ENCODE measurements around the gene ZMYND10.

Gene ZMYND10

DNA sequence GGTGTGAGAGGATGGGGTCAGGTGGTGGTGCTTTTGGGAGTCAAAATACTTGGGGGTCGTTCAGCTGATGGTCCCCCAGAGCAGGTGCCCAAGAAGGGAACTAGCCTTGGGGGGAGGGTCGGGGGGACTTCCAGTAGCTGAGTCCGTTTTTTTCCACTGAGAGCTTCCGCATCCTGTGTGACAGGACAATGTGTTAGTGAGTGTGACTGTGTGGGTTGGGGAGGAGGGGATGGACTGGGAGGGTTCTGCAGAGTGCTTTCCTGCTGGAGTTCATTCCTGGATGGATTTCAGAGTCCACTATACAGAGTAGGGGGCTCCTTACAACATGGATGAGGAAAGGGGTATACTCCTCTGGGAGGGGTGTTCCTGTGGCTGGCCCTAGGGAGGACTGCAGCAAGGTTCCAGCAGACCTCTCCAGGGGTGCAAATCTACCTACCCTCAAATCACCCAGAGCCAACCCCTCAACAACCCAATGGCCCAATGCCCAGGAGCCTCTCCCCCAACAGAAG is 22.4 kb downstream of the ZMYND10 start:
- ATAC-seq = no peak
- TF ChIP-seq ZNF70 (CRISPR knock-in tag; IDR thresholded peaks at IDR 0.05) = no peak

DNA sequence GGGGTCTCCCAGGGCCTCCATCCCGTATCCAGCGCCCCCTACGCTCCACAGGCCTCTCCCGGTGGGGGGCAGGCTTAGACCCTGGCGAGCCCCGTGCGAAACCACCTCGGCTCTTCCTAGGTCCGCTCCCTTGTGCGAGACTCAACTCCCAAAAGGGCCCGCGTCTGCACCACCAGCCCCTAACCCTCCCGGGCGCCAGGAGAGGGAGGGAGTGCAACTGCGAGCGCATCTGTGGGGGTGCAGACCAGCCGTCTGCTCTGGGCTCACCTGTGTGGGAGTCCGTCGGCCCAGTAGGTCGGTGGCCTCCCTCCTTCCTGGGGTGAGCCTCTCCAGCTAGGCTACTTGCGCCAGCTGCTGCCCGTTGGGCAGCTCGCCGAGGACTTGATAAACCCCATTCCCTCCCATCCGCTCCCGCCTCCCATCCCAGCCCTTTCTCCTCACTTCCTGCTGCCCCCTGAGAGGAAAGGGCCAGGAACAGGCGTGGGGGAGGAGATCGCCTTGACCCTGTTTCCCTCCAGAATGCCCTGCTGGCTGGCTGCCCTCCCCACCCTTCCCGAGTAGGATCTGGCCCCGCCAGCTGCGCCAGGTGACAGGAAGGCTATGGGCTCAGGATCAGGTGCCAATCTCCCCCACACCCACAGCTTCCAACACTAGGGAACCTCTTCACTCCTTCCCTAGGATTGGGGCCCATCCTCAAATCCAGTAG is 23.0 kb downstream of the ZMYND10 start, which contains the start of gene HYAL2:
Gene HYAL2, minus strand, starts transcription at position 360 of the 706 bp plus-strand sequence. CDS start 2,256 bp downstream, outside the sequence.
- TF ChIP-seq ARNTL (CRISPR knock-in tag; IDR thresholded peaks at IDR 0.05; ENCODE audit: borderline replicate concordance, low read depth) (no peak), TOX (CRISPR knock-in tag; IDR thresholded peaks at IDR 0.05; ENCODE audit: borderline replicate concordance) (no peak), ZFP30 (CRISPR knock-in tag; IDR thresholded peaks at IDR 0.05) (no peak), CSDC2 (CRISPR knock-in tag; IDR thresholded peaks at IDR 0.05) (no peak), PPARA (CRISPR knock-in tag; IDR thresholded peaks at IDR 0.05; ENCODE audit: borderline replicate concordance) (no peak)
- ATAC-seq = no peak

DNA sequence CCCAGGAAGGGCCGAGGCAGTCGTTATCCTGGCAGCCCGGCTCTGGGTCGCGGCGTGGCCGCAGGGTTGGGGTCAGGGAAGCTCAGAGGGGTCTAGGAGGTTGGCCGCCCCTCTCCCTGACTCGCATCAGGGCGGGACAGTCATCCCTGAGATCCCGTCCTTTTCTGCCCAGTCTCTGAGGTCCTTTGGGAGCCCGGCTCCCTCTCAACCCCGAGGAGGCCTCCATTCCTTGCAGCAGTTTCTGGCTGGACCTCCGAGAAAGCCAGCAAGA is 23.5 kb downstream of the ZMYND10 start:
- ATAC-seq = no peak

DNA sequence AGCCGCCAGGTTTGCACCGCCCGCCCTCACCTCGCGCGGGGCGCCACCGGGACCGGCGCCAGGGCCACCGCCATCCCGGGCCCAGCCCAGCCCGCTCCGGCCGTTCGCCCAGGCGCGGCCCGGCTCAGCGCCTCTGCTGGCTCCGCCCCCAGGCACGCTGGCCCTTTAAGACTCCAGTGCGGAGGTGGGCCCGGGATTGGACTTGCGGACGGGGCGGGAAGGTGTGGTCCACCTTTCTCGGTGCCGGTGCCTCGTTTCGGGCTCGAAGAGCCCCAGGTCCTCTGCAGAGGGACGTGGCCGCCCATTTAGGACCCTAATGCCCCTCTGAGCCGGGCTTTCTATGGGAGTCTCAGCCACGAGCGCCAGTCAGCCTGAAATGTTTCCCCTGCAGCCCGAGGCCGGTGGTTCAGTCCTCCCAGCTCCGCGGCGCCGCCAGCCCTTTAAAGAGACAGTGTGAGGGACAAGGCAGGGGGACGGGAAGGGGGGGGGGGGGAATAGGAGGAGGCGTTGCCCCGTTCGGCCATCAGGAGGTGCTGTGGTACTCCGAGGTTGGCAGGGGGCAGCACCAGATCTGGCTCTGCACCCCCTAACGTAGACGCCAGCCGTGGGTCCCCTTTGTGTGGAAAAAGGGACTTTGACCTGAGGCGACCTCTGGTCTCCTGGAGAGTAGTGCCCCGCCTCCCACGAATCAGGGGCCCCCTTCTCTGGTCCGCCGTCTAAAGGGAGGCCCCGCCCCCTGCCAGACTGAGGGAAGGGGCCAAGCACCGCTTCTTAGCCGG is 24.0 kb downstream of the ZMYND10 start:
- TF ChIP-seq, protein P1, sequence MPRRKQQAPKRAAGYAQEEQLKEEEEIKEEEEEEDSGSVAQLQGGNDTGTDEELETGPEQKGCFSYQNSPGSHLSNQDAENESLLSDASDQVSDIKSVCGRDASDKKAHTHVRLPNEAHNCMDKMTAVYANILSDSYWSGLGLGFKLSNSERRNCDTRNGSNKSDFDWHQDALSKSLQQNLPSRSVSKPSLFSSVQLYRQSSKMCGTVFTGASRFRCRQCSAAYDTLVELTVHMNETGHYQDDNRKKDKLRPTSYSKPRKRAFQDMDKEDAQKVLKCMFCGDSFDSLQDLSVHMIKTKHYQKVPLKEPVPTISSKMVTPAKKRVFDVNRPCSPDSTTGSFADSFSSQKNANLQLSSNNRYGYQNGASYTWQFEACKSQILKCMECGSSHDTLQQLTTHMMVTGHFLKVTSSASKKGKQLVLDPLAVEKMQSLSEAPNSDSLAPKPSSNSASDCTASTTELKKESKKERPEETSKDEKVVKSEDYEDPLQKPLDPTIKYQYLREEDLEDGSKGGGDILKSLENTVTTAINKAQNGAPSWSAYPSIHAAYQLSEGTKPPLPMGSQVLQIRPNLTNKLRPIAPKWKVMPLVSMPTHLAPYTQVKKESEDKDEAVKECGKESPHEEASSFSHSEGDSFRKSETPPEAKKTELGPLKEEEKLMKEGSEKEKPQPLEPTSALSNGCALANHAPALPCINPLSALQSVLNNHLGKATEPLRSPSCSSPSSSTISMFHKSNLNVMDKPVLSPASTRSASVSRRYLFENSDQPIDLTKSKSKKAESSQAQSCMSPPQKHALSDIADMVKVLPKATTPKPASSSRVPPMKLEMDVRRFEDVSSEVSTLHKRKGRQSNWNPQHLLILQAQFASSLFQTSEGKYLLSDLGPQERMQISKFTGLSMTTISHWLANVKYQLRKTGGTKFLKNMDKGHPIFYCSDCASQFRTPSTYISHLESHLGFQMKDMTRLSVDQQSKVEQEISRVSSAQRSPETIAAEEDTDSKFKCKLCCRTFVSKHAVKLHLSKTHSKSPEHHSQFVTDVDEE (CRISPR knock-in tag; IDR thresholded peaks at IDR 0.05) = 0 out of 2 replicates have a peak, but pooled peaks have one; percentile 39
- no peak for TF ChIP-seq ZNF70 (CRISPR knock-in tag; IDR thresholded peaks at IDR 0.05)
- TF ChIP-seq ZC3H10 (CRISPR knock-in tag; IDR thresholded peaks at IDR 0.05) = no peak
- TF ChIP-seq, protein P2, sequence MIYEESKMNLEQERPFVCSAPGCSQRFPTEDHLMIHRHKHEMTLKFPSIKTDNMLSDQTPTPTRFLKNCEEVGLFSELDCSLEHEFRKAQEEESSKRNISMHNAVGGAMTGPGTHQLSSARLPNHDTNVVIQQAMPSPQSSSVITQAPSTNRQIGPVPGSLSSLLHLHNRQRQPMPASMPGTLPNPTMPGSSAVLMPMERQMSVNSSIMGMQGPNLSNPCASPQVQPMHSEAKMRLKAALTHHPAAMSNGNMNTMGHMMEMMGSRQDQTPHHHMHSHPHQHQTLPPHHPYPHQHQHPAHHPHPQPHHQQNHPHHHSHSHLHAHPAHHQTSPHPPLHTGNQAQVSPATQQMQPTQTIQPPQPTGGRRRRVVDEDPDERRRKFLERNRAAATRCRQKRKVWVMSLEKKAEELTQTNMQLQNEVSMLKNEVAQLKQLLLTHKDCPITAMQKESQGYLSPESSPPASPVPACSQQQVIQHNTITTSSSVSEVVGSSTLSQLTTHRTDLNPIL (CRISPR knock-in tag; IDR thresholded peaks at IDR 0.05; ENCODE audit: low read depth) = no peak
- peak; percentile 86 for ATAC-seq

More for the DNA sequence above, 23.5 kb downstream of the ZMYND10 start:
- no peak for TF ChIP-seq BACH2 (CRISPR knock-in tag; IDR thresholded peaks at IDR 0.05; ENCODE audit: borderline replicate concordance)
- no peak for TF ChIP-seq ZC3H10 (CRISPR knock-in tag; IDR thresholded peaks at IDR 0.05)
- no peak for TF ChIP-seq ZNF8 (CRISPR knock-in tag; IDR thresholded peaks at IDR 0.05)
- TF ChIP-seq ZNF70 (CRISPR knock-in tag; IDR thresholded peaks at IDR 0.05) = no peak
- TF ChIP-seq, protein P3, sequence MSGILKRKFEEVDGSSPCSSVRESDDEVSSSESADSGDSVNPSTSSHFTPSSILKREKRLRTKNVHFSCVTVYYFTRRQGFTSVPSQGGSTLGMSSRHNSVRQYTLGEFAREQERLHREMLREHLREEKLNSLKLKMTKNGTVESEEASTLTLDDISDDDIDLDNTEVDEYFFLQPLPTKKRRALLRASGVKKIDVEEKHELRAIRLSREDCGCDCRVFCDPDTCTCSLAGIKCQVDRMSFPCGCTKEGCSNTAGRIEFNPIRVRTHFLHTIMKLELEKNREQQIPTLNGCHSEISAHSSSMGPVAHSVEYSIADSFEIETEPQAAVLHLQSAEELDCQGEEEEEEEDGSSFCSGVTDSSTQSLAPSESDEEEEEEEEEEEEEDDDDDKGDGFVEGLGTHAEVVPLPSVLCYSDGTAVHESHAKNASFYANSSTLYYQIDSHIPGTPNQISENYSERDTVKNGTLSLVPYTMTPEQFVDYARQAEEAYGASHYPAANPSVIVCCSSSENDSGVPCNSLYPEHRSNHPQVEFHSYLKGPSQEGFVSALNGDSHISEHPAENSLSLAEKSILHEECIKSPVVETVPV (CRISPR knock-in tag; IDR thresholded peaks at IDR 0.05) = no peak

DNA sequence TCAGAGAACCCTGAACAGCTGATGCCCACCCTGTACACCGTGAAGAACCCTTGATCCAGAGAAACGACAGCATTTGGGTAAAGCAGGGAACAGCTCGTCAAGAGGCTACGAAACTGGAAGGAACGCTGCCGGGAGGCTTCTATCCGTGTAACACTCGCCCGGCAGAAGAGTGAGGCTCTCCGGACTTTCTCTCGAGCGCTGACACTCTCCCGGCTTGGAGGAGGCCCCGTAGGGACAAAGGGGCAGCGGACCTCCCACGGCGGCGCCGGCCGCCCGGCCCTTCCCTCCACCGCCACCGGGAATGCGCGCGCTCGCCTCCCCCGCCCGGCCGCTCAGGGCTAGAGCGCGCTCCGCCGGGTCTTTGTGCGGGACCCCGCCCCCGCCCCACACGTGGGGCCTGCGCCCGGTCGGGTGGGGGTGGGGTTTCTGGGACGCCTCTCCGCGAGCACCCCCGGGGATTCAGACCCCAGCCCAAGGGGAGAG is 24.6 kb downstream of the ZMYND10 start:
- ATAC-seq = peak; percentile 65
- TF ChIP-seq CSDC2 (CRISPR knock-in tag; IDR thresholded peaks at IDR 0.05) = 0 out of 2 replicates have a peak, but pooled peaks have one; percentile 9
- TF ChIP-seq, protein P1 (CRISPR knock-in tag; IDR thresholded peaks at IDR 0.05) = no peak
